NCI-H1105 treated with DMSO at 0.1 percent for 48 hours (cell line): ENCODE results near the gene MIPEP.

Experiments
- DNase-seq: peaks from one replicate; lab custom pipeline; 2025; lab: John Stamatoyannopoulos, UW

The MIPEP gene

GRCh38 chr13:23810685-23811240 lies 78.4 kb downstream of the MIPEP start:
- no peak for DNase-seq

DNA sequence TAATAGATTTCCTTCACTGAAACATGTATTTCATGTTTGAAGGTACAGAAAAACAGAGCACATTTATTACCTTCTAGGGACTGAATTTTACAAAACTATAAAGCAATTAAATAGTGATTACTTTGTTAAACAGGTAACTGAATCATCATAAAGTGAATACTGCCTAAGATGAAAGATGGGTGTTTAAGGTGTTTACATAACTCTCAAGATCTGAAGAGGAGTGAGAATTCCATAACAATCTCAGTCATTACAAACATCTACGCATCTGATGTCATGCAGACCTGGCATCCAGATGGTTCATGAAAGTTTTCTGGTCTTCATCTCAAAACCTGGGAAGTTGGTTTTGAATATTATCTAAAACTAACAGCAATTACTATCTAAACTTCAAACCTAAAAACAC lies 80.4 kb downstream of the MIPEP start:
- no peak for DNase-seq

- no peak for DNase-seq
Measured at GRCh38 chr13:23806874-23807526, 82.2 kb downstream of the MIPEP start.

DNA sequence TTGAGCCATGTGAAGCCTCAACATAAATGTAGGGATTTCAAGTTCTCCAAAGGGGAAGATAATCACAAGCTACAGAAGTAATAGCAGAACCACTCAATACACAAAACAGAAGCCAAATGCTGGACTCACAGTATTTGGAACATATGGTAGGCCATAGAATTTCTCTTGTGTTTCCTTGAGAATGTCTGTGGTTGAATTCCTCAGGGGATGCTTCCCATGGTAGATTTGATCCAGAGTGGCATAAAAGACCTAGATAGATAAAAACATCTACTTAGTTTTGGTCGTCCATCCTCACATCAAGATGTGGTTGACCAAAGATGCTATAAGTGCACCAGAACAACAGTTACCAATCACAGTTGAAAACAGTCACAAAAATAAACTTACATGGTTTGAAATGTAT lies 83.4 kb downstream of the MIPEP start:
- DNase-seq, result no peak

GRCh38 chr13:23805122-23805521 lies 84.1 kb downstream of the MIPEP start:
- no peak for DNase-seq

DNA sequence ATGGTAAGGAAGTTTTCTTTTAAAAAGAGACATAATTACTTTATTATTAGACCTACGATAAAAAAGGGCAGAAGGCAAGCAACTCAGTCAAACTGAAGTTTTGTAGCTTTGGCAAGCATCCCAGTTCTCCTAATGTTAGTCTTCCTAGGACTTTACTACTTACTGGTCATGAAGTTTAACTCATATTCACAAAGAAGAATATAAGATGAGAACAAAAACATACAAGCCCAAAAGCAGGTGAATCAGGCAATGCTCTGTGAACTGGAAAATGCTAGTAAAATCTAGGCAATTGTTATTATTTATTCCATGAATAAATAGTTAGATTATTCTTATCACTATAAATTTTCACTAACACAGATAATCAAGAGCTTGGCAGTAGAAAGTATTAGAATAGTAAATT lies 85.0 kb downstream of the MIPEP start:
- DNase-seq, result no peak

- no peak for DNase-seq
Measured at GRCh38 chr13:23801141-23801540, 88.1 kb downstream of the MIPEP start.

DNA sequence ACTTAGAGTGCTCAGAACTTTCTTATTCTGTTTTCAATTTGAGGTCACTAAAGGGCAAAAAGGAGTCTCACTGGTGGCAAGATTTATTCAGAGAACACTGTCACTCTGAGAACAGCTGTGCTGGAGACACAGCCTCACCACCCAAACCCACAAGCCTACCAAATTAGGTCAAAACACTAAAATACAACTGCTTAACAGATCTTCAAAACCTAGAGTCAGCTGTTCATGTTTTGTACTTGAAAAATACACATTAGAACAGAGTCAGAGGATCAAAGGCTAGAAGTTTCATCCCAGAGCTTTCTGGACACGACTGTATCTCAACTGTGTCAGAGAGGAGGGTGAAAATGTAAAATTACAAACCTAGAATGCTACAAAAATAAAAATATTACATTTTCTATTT lies 89.3 kb downstream of the MIPEP start:
- DNase-seq, result no peak

GRCh38 chr13:23797276-23797903 lies 91.8 kb downstream of the MIPEP start:
- DNase-seq, result no peak

DNA sequence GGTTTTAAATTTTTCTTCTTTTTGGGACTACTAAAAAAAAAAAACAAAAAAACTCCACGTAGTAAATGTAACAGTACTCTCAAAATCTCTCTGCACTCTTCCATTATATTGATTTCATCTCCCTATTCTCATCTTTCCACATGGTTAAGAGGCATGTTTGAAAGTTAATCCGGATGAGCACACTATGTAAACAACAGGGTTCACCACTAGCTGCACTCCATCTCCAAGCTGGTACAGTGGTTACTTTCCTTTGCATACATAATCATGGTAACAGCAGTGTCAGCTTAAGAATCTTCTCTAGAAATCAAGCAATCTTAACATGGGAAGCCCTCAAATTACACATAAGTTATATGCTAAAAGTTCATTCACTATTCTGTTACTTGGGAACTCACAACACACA lies 92.6 kb downstream of the MIPEP start:
- no peak for DNase-seq

- no peak for DNase-seq
Measured at GRCh38 chr13:23794267-23795161, 94.7 kb downstream of the MIPEP start.

DNA sequence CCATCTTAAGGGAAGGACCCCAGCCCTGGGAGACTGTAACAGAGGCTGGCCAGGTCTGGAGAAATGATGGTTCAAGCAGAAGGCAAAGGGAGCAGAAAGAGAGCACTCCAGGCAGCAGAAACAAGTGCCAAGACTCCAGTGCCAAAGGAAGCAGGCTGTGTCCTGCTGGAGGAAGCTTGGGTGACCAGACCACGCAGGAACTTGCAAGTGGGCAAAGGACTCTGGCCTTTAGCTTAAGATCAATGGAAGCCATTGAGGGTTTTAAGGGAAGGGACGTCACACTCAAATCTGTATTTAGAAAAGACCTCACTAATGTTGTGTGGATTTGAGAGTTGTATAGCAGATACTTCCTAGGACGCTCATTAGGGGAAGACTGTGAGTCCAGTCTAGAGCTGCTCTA lies 95.5 kb downstream of the MIPEP start:
- DNase-seq, result no peak

- no peak for DNase-seq
Measured at GRCh38 chr13:23792680-23793079, 96.5 kb downstream of the MIPEP start.

DNA sequence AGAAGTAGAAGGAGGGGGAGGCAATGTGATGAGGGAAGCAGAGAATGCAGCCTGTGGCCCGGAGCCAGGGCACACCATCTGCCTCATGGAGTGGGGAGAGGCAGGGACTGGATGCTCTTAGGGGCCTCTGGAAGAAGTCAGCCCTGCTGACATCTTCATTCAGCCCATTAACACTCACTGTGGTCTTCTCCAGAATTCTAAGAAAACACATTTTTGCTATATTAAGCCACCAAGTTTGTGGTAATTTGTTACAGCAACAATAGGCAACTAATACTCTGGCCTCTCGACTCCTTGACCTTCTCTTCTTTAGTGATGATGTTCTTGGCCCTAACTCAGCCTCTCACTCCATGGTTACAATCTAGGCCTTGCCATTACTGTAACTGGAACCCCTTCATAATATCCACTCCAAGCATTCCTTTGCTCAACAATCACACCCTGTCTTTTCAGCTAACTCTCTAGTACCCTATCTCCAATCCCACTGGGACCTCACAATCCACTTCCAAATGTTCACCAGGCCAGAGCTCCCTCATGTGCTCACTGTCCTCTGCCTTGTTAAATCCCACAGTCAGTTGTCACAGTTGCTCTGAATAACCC lies 98.5 kb downstream of the MIPEP start:
- DNase-seq, result no peak

- DNase-seq, result no peak
Measured at GRCh38 chr13:23789576-23790346, 99.4 kb downstream of the MIPEP start.

DNA sequence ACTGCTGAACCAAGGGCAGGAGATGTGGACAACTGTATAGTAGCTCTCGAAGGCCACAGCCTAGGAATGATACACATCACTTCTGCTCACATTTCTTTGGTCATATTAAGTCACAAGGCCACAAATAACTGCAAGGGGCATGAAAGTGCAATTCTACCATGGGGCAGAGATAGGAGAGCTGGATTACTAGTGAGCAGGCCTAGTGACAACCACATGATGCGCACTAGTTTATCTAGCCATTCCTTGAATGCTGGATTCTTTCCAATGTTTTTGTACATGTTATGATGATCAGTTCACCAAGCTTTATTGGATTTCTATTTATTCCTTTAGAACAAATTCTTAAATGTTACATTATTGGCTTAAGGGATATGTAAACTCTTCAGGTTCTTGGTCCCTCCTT lies 100.7 kb downstream of the MIPEP start:
- no peak for DNase-seq

- no peak for DNase-seq
Measured at GRCh38 chr13:23787464-23787863, 101.7 kb downstream of the MIPEP start.

GRCh38 chr13:23786607-23787006 lies 102.6 kb downstream of the MIPEP start:
- no peak for DNase-seq

- DNase-seq, result no peak
Measured at GRCh38 chr13:23778879-23779278, 110.3 kb downstream of the MIPEP start.

- no peak for DNase-seq
Measured at GRCh38 chr13:23778002-23778652, 111.1 kb downstream of the MIPEP start.

DNA sequence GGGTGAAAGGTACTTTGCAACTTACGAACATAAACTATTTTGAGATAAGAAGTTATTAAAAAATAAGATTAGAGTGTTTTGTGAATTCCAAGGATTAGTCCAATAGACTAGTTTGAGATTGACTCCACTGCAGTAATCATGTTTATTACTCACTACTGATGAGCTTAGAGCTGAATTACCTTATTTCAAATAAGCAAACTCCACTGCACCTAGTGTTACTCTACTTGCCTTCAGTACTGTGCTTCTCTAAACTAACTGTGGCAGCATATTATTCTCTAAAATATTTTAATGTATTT lies 111.7 kb downstream of the MIPEP start:
- DNase-seq, result no peak
